Dedifferentiated amniotic fluid mesenchymal stem cell (primary cell): Measurements from ENCODE around the gene CFAP119.

Experiments used
- DNase-seq: peaks from one replicate; pipeline ENCODE4 v3.0.0-alpha.2; 2016; ENCODE audit errors: extremely low spot score

The CFAP119 gene

GRCh38 chr16:30710971-30711370 is 50.9 kb downstream of the CFAP119 start:
- no peak for DNase-seq
